Muscle of leg (tissue), 11 donors: ENCODE results near the gene ADTRP. TPM values are rescaled to one million over a fixed set of nuclear protein-coding genes. Genes with fewer than 3 reads are reported as not detected.

ENCODE experiments used
- DNase-seq: peaks from one replicate; pipeline ENCODE4 v3.0.0; 2013
- H3K27ac ChIP-seq: one replicate; pipeline ENCODE4 v1.5.1; 2013; ENCODE audit warnings: mild to moderate bottlenecking, low read length, control low read depth
- H3K27me3 ChIP-seq: one replicate; pipeline ENCODE4 v1.6.1; 2013; ENCODE audit warnings: low read length; ENCODE audit not compliant: control insufficient read depth, insufficient read depth
- H3K36me3 ChIP-seq: one replicate; pipeline ENCODE4 v1.6.1; 2013; ENCODE audit warnings: low read length; ENCODE audit not compliant: control insufficient read depth, insufficient read depth
- H3K4me1 ChIP-seq: one replicate; pipeline ENCODE4 v1.6.1; 2013; ENCODE audit warnings: low read length; ENCODE audit not compliant: control insufficient read depth, insufficient read depth
- H3K4me3 ChIP-seq: one replicate; pipeline ENCODE4 v1.5.1; 2013; ENCODE audit warnings: low read length, control low read depth
- H3K9me3 ChIP-seq: replicated peaks from 2 replicates; pipeline ENCODE4 v1.6.1; 2013; ENCODE audit warnings: low read depth, low read length; ENCODE audit not compliant: control insufficient read depth
- WGBS: methylation state at CpG from one replicate; pipeline ENCODE4 v1.1.5; 2013; ENCODE audit warnings: missing lambda C conversion rate; ENCODE audit not compliant: insufficient coverage; 5-methylcytosine and 5-hydroxymethylcytosine counted together
- polyA plus RNA-seq, 8 donors: library from polyadenylated mRNA; unstranded; fragments of 120-200 nt; gene quantifications; one replicate each; pipeline versions ENCODE4 v1.2.1 to v1.2.3, GENCODE V29; 2013; ENCODE audit warnings: inconsistent platforms in 1 of 8, low replicate concordance in 1 of 8; ENCODE audit not compliant: insufficient read length in 8 of 8, insufficient read depth in 1 of 8
- total RNA-seq: library from RNA; stranded (reverse); fragments of 120-200 nt; gene quantifications from one replicate; pipeline ENCODE4 v1.2.4, GENCODE V29; 2013

ADTRP gene
- total and polyA plus RNA-seq, 9 donors = 0.12 to 2.3 (median 0.71) TPM

GRCh38 chr6:11791354-11792107 lies 12.9 kb upstream of the ADTRP start:
- Histone ChIP-seq H3K27ac (no peak overlapping the region), H3K36me3 (no peaks in the 10 kb centered on the region), H3K27me3 (no peaks in the 10 kb centered on the region), H3K9me3 (no peaks in the 10 kb centered on the region), H3K4me1 (no peaks in the 10 kb centered on the region), H3K4me3 (no peak overlapping the region)
- WGBS = 75% methylated on average over 4 of the region's 8 CpGs
- no peak for DNase-seq

GRCh38 chr6:11789744-11790143 lies 11.1 kb upstream of the ADTRP start:
- 86% methylated on average over 5 of the region's 5 CpGs for WGBS
- Histone ChIP-seq H3K27ac (no peak overlapping the region), H3K4me3 (no peak overlapping the region), H3K36me3 (no peaks in the 10 kb centered on the region), H3K9me3 (no peaks in the 10 kb centered on the region), H3K27me3 (no peaks in the 10 kb centered on the region), H3K4me1 (no peaks in the 10 kb centered on the region)
- DNase-seq = no peak

GRCh38 chr6:11788043-11788442 lies 9.4 kb upstream of the ADTRP start:
- Histone ChIP-seq H3K4me3 (no peak overlapping the region), H3K4me1 (no peaks in the 10 kb centered on the region), H3K27ac (no peak overlapping the region), H3K36me3 (no peaks in the 10 kb centered on the region), H3K9me3 (no peaks in the 10 kb centered on the region), H3K27me3 (no peaks in the 10 kb centered on the region)
- DNase-seq = no peak
- WGBS = 77% methylated on average over 4 of the region's 4 CpGs

- H3K9me3 ChIP-seq = no peaks in the 10 kb centered on the region
- no peaks in the 10 kb centered on the region for H3K4me1 ChIP-seq
- H3K4me3 ChIP-seq = no peak overlapping the region
- H3K36me3 ChIP-seq = no peaks in the 10 kb centered on the region
- no peak overlapping the region for H3K27ac ChIP-seq
- 67% methylated on average over 6 of the region's 14 CpGs for WGBS
- DNase-seq = no peak
- H3K27me3 ChIP-seq = no peaks in the 10 kb centered on the region
Measured at GRCh38 chr6:11785774-11786579, 7.4 kb upstream of the ADTRP start.

- H3K9me3 ChIP-seq = no peaks in the 10 kb centered on the region
- H3K36me3 ChIP-seq = no peaks in the 10 kb centered on the region
- no peak overlapping the region for H3K4me3 ChIP-seq
- H3K4me1 ChIP-seq = no peaks in the 10 kb centered on the region
- no peak overlapping the region for H3K27ac ChIP-seq
- DNase-seq = no peak
- WGBS = 94% methylated on average over 3 of the region's 5 CpGs
- H3K27me3 ChIP-seq = no peaks in the 10 kb centered on the region
Measured at GRCh38 chr6:11785415-11785773, 6.8 kb upstream of the ADTRP start.

GRCh38 chr6:11784341-11784740 lies 5.7 kb upstream of the ADTRP start:
- DNase-seq = no peak
- Histone ChIP-seq H3K9me3 (no peaks in the 10 kb centered on the region), H3K27ac (no peak overlapping the region), H3K36me3 (no peaks in the 10 kb centered on the region), H3K4me1 (no peaks in the 10 kb centered on the region), H3K4me3 (no peak overlapping the region), H3K27me3 (no peaks in the 10 kb centered on the region)
- WGBS = no CpG with 5 or more reads among the region's 7 CpGs

GRCh38 chr6:11783524-11784064 lies 5.0 kb upstream of the ADTRP start:
- no peak for DNase-seq
- Histone ChIP-seq H3K9me3 (no peaks in the 10 kb centered on the region), H3K27ac (no peak overlapping the region), H3K27me3 (no peaks in the 10 kb centered on the region), H3K36me3 (no peaks in the 10 kb centered on the region), H3K4me1 (no peaks in the 10 kb centered on the region), H3K4me3 (no peak overlapping the region)
- 78% methylated on average over 4 of the region's 6 CpGs for WGBS

- Histone ChIP-seq H3K36me3 (no peaks in the 10 kb centered on the region), H3K4me1 (no peaks in the 10 kb centered on the region), H3K27ac (no peak overlapping the region), H3K4me3 (no peak overlapping the region), H3K27me3 (no peaks in the 10 kb centered on the region), H3K9me3 (no peaks in the 10 kb centered on the region)
- WGBS = 93% methylated on average over 2 of the region's 4 CpGs
- DNase-seq = no peak
Measured at GRCh38 chr6:11782524-11782923, 3.9 kb upstream of the ADTRP start.

- Histone ChIP-seq H3K27me3 (no peaks in the 10 kb centered on the region), H3K36me3 (no peaks in the 10 kb centered on the region), H3K27ac (no peak overlapping the region), H3K9me3 (no peaks in the 10 kb centered on the region), H3K4me1 (no peaks in the 10 kb centered on the region), H3K4me3 (no peak overlapping the region)
- DNase-seq = no peak
- WGBS = no CpG with 5 or more reads among the region's 2 CpGs
Measured at GRCh38 chr6:11780097-11780428, 1.5 kb upstream of the ADTRP start.

- no peak overlapping the region for H3K27ac ChIP-seq
- no peak for DNase-seq
- H3K4me1 ChIP-seq = no peaks in the 10 kb centered on the region
- no peak overlapping the region for H3K4me3 ChIP-seq
- WGBS = 97% methylated on average over 3 of the region's 6 CpGs
- H3K27me3 ChIP-seq = no peaks in the 10 kb centered on the region
- no peaks in the 10 kb centered on the region for H3K9me3 ChIP-seq
- no peaks in the 10 kb centered on the region for H3K36me3 ChIP-seq
Measured at GRCh38 chr6:11779329-11780096, 910 bp upstream of the ADTRP start.
